Measurements from ENCODE around the gene PSG5.
"Not testable (repeated sequence)": the region's sequence is repeated elsewhere in the genome, so short reads cannot be mapped to it uniquely, and the experiment has no call there.

DNA sequence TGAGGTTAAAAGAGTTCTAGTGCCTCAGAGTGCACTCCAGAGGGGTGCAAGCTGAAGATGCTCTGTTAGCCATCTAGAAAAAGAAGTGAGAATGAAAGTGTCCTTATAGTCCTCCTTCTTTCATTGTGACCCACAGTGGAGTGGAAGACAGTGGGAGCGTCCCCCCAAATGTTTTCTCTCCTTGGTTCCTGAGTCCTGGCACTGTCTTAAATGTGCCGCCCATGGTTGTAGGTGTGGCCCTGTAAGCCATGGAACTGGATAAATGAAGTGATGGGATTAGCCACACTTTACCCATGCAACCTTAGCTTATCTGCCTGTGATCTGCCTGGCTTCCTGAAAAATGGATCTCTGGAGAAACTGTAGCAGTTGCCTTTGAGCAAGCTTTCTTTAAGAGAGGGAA, 42.4 kb upstream of the PSG5 start:
- TF ChIP-seq, protein P1, sequence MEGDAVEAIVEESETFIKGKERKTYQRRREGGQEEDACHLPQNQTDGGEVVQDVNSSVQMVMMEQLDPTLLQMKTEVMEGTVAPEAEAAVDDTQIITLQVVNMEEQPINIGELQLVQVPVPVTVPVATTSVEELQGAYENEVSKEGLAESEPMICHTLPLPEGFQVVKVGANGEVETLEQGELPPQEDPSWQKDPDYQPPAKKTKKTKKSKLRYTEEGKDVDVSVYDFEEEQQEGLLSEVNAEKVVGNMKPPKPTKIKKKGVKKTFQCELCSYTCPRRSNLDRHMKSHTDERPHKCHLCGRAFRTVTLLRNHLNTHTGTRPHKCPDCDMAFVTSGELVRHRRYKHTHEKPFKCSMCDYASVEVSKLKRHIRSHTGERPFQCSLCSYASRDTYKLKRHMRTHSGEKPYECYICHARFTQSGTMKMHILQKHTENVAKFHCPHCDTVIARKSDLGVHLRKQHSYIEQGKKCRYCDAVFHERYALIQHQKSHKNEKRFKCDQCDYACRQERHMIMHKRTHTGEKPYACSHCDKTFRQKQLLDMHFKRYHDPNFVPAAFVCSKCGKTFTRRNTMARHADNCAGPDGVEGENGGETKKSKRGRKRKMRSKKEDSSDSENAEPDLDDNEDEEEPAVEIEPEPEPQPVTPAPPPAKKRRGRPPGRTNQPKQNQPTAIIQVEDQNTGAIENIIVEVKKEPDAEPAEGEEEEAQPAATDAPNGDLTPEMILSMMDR (IDR thresholded peaks at IDR 0.05; ENCODE audit: insufficient read depth, low read length), result not testable (repeated sequence)
- TF ChIP-seq POLR2AphosphoS5, GABPA (IDR thresholded peaks at IDR 0.05; ENCODE audit: low read depth): not testable (repeated sequence)
- TF ChIP-seq, protein P2, sequence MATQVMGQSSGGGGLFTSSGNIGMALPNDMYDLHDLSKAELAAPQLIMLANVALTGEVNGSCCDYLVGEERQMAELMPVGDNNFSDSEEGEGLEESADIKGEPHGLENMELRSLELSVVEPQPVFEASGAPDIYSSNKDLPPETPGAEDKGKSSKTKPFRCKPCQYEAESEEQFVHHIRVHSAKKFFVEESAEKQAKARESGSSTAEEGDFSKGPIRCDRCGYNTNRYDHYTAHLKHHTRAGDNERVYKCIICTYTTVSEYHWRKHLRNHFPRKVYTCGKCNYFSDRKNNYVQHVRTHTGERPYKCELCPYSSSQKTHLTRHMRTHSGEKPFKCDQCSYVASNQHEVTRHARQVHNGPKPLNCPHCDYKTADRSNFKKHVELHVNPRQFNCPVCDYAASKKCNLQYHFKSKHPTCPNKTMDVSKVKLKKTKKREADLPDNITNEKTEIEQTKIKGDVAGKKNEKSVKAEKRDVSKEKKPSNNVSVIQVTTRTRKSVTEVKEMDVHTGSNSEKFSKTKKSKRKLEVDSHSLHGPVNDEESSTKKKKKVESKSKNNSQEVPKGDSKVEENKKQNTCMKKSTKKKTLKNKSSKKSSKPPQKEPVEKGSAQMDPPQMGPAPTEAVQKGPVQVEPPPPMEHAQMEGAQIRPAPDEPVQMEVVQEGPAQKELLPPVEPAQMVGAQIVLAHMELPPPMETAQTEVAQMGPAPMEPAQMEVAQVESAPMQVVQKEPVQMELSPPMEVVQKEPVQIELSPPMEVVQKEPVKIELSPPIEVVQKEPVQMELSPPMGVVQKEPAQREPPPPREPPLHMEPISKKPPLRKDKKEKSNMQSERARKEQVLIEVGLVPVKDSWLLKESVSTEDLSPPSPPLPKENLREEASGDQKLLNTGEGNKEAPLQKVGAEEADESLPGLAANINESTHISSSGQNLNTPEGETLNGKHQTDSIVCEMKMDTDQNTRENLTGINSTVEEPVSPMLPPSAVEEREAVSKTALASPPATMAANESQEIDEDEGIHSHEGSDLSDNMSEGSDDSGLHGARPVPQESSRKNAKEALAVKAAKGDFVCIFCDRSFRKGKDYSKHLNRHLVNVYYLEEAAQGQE (IDR thresholded peaks at IDR 0.05; ENCODE audit: insufficient replicate concordance, low read depth), result not testable (repeated sequence)
